COLO829 (cell line): ENCODE data around the gene CROCC2.

ENCODE experiments used
- DNase-seq: peaks from one replicate; pipeline ENCODE4 v3.0.0; 2012; ENCODE audit warnings: low spot score

CROCC2 gene

DNA sequence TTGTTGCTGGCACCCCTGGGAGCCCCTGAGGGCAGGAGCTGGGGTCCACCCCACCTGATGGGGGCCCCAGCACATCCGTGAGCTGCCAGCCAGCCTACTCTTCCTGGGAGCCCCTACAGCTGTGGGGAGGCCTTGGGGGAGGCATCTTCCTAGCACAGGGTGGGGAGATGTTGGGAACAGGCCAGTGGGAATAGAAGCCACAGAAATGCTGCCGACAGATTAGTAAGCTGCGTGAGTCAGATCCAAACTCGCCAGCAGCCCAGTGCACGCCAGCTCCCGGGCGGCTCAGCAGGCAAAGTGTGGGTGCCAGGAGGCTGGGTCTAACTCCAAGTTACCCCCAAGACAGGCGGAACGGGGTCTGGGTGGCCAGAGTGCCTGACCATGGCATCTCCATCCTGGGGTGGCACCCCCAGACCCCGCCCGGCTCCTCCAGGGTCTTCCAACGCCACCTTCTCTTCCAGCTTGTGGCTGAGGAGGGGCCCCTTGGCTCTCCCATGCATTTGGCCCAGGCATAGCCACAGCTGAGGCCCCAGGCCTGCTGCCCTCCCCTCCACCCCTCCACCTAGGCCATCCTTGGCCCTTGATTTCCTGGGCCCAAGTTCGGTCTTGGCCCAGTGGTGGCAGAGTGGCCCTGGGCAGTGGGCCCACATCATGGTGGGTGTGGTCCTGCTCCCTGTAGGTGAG is 15.3 kb downstream of the CROCC2 start:
- DNase-seq, result no peak

- DNase-seq, result no peak
These were observed 15.8 kb downstream of the CROCC2 start for GRCh38 chr2:240921995-240922244.

GRCh38 chr2:240922245-240922981 is 16.3 kb downstream of the CROCC2 start:
- DNase-seq, result no peak

DNA sequence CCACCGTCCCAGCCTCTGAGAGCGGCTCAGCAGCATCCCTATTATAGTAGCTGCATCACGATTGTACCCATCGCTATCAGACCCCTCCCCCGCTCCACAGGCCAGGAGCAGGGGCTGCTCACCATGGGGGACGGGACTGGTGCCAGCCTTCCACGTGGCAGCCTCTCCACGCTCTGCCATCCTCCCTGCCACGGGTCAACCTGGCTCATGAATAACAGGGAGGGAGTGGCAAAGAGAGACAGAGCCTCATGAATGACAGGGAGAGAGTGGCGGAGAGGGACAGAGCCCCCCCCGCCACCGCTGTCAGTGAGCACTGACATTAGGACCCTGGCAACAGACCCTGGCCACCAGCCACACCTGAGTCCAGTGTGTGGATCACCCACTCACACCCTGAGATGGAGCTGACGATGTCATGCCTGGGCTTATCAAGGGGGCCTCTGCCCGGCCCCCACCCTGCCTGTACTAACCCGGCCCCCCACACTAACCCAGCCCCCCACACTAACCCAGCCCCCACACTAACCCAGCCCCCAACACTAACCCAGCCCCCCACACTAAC is 16.9 kb downstream of the CROCC2 start:
- DNase-seq, result no peak

DNA sequence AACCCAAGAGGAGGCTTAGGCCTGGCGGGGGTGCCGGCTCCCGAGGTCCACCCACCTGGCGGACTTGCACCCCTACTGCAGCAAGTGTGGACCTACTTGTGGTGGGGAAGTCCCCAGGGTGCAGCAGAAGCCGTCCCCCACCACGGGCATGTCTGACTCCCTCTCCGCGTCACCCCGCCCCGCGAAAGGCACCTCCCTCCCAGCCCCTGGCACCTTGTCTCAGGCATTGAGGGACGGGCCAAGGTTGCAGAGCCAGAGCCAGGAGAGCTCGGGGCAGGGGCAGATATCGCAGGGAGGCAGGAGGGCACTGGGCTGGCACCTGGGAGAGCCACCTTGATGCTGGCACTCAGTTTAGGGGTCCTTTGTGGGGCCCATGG is 19.0 kb downstream of the CROCC2 start:
- no peak for DNase-seq

- DNase-seq, result no peak
These were observed 19.7 kb downstream of the CROCC2 start for GRCh38 chr2:240925568-240926515.

GRCh38 chr2:240926516-240927389 is 20.6 kb downstream of the CROCC2 start:
- DNase-seq, result no peak

DNA sequence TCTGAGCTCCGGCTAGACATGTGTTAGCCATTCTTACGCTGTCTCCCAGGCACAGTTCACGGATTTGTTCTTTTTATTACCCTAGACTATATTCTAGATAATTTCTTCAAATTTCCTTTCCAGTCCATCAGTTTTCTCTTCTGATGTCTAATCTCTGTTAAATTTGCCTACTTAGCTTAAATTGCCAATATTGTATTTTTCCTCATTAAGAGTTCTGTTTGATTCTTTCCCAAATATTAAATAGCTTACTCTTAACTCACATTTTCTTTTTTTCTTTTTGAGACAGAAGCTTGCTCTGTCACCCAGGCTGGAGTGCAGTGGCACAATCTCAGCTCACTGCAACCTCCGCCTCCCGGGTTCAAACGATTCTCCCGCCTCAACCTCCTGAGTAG is 21.2 kb downstream of the CROCC2 start:
- no peak for DNase-seq

DNA sequence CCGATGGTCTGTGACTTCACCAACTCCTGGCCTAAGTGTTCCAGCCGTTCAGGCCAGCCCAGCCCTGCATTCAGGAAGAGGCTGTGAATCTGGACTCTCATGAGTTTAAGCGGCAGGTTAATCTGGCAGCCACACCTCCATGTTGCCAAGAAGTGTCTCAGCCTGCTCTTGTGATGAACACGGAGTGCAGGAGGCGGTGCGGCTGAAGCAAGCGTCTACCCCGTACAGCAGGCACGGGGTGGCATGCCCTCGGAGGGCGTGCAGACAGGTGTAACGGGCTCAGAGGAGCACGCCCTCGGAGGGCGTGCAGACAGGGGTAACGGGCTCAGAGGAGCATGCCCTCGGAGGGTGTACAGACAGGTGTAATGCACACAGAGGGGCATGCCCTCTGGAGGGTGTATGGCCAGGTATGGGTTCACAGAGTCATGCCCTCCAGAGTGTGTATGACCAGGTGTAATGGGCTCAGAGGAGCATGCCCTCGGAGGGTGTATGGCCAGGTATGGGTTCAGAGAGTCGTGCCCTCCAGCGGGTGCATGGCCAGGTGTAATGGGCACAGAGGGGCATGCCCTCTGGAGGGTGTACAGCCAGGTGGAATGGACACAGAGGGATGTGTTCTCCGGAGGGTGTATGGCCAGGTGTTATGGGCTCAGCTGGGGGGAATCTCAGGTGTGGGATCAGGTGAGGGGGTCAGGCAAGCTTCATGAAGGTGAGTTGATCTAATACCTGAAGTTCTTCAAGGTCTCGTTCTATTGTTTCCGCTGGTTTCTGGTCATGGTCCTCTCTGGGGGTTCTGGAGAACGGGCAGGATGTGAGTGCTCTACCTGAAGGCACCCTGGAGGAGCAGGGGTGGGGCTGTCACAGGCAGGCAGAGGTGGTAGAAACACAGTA is 22.6 kb downstream of the CROCC2 start:
- DNase-seq, result no peak

GRCh38 chr2:240929364-240930095 is 23.4 kb downstream of the CROCC2 start:
- no peak for DNase-seq

- no peak for DNase-seq
These were observed 24.0 kb downstream of the CROCC2 start for GRCh38 chr2:240930096-240930630.

DNA sequence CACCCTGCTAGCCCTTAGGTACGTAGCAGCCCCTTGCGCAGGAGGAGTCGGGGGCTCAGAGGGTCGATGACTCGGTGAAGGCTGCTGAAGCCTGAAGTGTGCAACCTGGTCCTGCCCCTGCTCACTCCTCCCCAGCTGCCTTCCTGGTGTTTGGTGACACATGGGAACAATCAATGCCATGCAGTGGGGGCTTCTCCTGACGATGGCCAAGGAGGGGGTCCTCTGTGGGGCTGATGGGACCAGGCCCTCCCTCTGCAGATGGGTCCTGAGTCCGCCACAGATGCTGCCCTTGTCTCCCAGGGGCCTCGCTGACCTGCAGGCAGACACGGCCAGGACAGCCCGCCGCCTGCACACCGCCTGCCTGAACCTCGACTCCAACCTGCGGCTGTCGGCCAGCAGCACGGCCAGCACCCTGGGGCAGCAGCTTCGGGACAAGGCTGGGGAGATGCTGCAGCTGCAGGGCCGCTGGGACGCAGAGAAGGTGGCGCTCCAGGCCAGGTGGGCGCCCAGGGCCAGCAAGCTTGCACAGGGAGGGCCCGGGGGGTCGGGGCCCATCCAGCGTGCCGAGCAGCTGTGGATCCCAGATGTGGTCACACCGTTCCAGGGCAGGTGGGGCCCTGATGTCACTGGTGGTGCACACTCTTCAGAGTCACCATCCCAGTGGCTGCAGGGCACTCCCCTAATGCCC is 24.6 kb downstream of the CROCC2 start:
- no peak for DNase-seq

- DNase-seq, result no peak
These were observed 25.3 kb downstream of the CROCC2 start for GRCh38 chr2:240931319-240931949.

DNA sequence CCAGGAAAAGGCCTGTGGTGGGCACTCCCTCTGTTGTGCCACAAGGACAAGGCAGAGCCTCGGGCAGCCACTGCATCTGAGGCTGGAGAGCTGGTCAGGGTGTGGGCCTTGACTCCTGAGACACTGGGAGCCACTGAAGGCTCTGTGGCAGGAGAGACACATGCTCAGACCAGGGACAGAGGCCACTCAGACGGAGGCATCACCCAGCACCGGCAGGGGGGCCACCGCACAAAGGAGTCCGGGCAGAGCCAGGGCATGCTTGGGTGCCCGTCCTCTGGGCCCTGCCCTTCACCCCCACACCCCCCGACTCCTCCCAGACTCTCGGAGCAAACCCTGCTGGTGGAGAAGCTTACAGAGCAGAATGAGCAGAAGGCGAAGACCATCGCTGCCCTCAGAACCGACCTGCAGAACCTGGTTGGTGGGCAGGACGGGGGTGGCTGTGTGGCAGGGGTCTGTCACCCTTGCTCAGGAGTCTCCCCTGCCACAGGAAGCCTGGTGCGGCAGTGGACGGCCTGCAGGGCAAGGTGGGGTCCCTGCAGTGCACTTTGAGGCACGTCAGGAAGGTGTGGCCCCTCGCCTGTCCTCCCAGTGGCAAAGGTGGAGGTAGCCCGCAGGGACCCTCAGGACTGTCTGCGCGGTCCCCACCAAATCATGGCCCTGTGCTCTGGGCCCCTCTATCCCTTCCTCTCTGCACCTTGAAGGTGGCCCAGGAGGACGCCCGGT is 26.0 kb downstream of the CROCC2 start:
- no peak for DNase-seq

DNA sequence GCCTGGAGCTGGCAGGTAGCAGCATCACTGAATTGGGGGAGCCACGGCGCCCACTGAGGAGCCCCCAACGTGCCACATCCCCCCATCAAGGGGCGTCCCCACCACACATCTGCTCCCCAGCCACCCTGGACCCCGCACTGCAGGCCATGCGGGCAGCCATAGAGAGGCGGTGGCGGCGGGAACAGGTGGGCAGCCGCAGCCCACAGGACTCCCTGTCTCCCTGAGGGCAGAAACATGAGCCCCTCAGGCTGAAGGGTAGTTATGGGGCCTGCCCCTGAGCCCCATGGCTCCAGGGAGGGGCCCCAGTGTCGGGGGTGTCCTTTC is 26.6 kb downstream of the CROCC2 start:
- no peak for DNase-seq

GRCh38 chr2:240933048-240933965 is 27.2 kb downstream of the CROCC2 start:
- no peak for DNase-seq
